Adrenal gland (tissue), 5 donors: ENCODE data around the gene ASAP2.

ENCODE experiments used
- POLR2A ChIP-seq, 2 donors: fragments of 450-650 bp; IDR thresholded peaks; one replicate each; pipeline ENCODE4 v1.6.1; 2017; ENCODE audit warnings: antibody characterized with exemption in 2 of 2, mild to moderate bottlenecking in 2 of 2, moderate library complexity in 1 of 2
- TF ChIP-seq, protein P1 (sequence below), 6 experiments: fragments of 450-650 bp in 4 of 6; fragments of 200-600 bp in 2 of 6; sonication (generic) in 1 of 6; IDR thresholded peaks; 1 replicate in 5 of 6; 2 replicates in 1 of 6; pipeline versions ENCODE4 v1.5.1 to v1.8.0; 2016 to 2021; ENCODE audit warnings: antibody characterized with exemption in 6 of 6, mild to moderate bottlenecking in 2 of 6, moderate library complexity in 1 of 6
- donor health status: DM: no; HTN: no; CAD: no.

GRCh38 chr2:9364791-9365497 is 158.3 kb downstream of the ASAP2 start:
- TF ChIP-seq, protein P1, sequence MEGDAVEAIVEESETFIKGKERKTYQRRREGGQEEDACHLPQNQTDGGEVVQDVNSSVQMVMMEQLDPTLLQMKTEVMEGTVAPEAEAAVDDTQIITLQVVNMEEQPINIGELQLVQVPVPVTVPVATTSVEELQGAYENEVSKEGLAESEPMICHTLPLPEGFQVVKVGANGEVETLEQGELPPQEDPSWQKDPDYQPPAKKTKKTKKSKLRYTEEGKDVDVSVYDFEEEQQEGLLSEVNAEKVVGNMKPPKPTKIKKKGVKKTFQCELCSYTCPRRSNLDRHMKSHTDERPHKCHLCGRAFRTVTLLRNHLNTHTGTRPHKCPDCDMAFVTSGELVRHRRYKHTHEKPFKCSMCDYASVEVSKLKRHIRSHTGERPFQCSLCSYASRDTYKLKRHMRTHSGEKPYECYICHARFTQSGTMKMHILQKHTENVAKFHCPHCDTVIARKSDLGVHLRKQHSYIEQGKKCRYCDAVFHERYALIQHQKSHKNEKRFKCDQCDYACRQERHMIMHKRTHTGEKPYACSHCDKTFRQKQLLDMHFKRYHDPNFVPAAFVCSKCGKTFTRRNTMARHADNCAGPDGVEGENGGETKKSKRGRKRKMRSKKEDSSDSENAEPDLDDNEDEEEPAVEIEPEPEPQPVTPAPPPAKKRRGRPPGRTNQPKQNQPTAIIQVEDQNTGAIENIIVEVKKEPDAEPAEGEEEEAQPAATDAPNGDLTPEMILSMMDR (IDR thresholded peaks at IDR 0.05), result no peak
- no peak for TF ChIP-seq POLR2A (IDR thresholded peaks at IDR 0.05)
